Forelimb muscle (tissue), 1 donor: Measurements from ENCODE around the gene MID2. TPM values are rescaled to one million over a fixed set of nuclear protein-coding genes. Genes with fewer than 3 reads are reported as not detected.
"Not testable (repeated sequence)": the region's sequence is repeated elsewhere in the genome, so short reads cannot be mapped to it uniquely, and the experiment has no call there.

ENCODE experiments used
- DNase-seq: peaks from one replicate; pipeline ENCODE4 v3.0.0-alpha.2; 2013; ENCODE audit warnings: low read depth
- polyA plus RNA-seq: library from polyadenylated mRNA; unstranded; fragments of 120-200 nt; gene quantifications from one replicate; pipeline ENCODE4 v1.2.1, GENCODE V29; 2013; ENCODE audit not compliant: insufficient read length

MID2 gene, protein sequence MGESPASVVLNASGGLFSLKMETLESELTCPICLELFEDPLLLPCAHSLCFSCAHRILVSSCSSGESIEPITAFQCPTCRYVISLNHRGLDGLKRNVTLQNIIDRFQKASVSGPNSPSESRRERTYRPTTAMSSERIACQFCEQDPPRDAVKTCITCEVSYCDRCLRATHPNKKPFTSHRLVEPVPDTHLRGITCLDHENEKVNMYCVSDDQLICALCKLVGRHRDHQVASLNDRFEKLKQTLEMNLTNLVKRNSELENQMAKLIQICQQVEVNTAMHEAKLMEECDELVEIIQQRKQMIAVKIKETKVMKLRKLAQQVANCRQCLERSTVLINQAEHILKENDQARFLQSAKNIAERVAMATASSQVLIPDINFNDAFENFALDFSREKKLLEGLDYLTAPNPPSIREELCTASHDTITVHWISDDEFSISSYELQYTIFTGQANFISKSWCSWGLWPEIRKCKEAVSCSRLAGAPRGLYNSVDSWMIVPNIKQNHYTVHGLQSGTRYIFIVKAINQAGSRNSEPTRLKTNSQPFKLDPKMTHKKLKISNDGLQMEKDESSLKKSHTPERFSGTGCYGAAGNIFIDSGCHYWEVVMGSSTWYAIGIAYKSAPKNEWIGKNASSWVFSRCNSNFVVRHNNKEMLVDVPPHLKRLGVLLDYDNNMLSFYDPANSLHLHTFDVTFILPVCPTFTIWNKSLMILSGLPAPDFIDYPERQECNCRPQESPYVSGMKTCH
- 8.3 TPM for polyA plus RNA-seq

DNA sequence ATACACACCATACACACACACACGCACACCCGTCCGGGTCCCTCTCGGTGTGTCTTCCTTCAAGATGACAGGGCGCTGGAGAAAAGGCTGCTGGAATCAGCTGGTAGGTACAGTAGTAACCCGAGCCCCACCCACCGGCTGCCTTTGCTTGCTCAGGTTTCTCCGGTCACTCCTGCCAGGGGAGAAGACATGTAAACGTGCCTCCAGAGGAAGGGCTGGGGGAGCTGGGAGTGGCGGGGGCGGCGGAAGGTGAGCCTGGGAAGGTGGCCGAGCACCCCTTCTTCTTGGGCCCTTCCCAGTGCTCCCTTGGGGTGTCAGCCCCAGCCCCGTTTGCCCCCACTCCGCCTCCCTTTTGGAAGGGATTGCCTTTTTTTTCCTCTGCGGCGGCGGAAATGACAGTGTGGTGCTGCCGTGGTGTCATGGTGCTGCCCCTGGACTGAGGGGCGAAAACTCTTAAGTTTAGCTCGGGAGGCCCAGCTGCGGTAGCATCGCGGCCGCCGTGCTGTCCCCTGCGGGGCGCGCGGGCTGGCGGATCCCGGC lies at the start of gene MID2:
Gene MID2, plus strand, starts transcription at position 169 of the 540 bp plus-strand sequence. CDS start 561 bp downstream, outside the sequence.
- DNase-seq: no peak

DNA sequence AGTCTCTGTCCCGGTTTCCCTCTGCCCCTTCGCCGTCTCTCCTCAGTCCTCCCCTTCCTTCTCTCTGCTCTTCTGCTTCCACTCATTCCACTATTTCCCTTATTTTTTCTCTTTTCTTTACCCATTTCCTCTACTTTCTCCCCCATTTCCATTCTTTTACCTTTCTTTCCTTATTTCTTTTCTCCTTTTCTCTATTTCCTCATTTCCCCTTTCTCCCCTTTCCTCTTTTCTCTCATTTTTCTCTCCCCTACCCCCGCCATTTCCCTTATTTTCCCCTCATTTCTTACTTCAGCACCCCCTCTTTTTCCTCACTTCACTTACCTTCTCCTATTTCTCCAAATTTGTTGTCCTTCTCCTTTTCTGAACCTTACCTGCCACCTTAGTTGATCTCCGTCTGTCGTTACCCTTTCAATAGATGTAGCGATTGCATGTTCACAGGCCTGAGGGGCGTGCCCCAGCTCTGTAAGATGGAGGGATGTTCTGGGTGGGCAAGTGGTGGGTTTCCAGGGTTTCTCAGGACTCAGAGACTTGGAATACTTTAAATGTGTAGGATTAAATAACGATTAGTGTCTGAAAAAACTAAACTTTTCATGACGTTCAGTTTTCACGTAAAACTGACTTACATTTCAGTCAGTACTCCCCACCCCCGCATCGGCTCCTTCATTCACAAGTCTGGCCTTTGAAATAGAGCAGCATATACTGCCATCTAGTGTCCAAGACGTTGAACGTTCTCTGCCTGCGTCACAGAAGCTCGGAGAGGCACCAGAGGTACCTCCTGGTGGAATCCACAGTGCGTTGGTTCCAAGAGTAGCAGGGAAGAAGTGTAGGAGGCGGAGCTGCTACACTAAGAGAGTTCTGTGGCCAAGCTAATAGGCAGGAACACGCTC lies 48.8 kb upstream of the MID2 start:
- DNase-seq: peak; percentile 76

GRCh38 chrX:107777536-107777832 lies 48.2 kb upstream of the MID2 start, which contains the start of gene NCBP2L:
NCBP2L (plus strand) TSS chrX:107777733; CDS start chrX:107794221, 16,488 bp downstream.
- no peak for DNase-seq

DNA sequence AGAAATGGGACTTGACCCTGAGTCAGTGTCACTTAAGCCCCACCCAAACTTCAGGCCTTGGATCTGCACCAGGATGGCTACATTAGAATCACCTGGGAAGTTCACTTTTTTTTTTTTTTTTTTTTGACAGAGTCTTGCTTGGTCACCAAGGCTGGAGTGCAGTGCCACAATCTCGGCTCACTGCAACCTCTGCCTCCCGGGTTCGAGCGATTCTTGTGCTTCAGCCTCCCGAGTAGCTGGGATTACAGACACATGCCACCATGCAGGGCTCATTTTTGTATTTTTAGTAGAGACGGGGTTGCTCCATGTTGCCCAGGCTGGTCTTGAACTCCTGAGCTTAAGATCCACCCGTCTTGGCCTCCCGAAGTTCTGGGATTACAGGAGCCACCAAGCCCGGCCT lies 45.1 kb upstream of the MID2 start:
- no peak for DNase-seq

GRCh38 chrX:107787827-107788226 lies 37.8 kb upstream of the MID2 start:
- DNase-seq: no peak

- no peak for DNase-seq
These were observed 21.2 kb upstream of the MID2 start for GRCh38 chrX:107804427-107804826.

- DNase-seq: no peak
These were observed 20.5 kb upstream of the MID2 start for GRCh38 chrX:107805179-107805578.

GRCh38 chrX:107810053-107810452 lies 15.6 kb upstream of the MID2 start:
- DNase-seq: not testable (repeated sequence)

DNA sequence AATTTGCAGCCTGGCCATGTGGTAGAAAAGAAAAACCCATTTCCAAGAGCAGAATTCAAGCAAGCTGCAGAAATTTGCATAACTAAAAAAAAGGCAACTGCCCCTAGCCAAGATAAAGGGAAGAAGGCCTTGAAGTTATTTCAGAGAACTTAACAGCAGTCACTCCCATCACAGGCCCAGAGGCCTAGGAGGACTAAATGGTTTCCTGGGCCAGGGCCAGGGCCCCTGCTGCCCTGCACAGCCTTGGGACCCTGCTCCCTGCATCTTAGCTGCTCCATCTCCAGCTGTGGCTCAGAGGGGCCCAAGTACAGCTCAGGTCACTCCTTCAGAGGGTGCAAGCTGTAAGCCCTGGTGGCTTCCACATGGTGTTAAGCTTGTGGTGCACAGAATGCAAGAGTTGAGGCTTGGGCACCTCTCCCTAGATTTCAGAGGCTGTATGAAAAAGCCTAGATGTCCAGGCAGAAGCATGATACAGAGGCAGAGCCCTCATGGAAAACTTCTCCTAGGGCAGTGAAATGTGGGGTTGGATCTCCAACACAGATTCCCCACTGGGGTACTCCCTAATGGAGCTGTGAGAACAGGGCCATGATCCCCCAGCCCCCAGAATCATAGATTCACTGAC lies 6.7 kb upstream of the MID2 start:
- DNase-seq: no peak

DNA sequence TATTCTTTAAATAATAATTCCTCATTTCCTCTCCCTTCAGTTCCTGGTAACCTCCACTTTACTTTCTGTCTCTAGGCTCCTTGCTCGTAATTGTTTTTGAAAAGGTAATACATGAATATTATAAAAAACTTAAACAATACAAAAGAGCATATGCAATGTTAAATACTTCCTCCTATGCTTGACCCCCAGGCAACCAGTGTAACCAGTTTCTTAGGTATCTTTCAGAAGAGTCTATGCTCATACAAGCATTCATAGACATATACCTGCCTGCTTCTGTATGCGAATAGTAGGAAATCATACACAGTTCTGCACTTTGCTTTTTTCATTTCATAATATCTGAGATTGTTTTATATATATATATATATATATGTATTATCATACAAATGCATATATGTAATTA lies 2.6 kb upstream of the MID2 start:
- DNase-seq: no peak

GRCh38 chrX:107823456-107823855 lies 2.2 kb upstream of the MID2 start:
- no peak for DNase-seq

DNA sequence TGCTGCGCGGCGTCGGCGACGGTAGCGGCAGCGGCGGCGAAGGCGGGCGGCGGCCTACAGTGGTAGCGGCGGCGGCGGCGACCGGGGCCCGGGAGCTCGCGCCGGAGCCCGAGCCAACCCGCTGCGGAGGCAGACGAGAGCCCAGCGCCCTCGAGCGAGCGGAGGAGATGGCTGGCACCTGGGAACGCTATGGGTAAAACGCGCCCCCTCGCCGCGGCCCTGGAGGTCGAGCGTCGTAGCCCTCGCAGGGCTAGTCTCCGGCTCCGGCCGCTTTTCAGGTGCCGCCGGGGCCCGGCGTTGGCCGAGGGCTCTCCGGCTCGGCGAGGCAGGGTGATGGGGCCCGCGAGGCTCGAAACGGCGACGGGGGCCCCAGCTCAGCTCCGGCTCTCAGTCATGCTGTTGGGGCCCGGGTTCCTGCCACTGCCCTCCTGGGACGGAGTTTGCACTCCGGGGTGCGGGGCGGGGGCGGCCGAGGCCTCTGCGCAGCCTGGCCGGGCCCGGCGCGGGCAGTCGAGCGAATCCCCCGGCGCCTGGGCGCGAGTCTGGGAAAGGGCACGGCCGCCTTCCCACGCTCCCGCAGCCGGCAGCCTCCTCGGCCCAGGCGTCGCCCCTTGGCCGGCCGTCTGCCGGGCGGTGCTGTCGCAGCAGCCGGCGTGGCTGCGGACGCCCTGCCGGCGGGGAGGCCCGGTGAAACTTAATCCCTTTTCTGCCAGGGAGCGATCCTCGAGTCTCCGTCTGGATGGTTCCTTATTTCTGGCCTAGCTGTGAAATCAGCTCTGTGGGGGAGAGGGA lies 768 bp downstream of the MID2 start:
- DNase-seq: no peak

DNA sequence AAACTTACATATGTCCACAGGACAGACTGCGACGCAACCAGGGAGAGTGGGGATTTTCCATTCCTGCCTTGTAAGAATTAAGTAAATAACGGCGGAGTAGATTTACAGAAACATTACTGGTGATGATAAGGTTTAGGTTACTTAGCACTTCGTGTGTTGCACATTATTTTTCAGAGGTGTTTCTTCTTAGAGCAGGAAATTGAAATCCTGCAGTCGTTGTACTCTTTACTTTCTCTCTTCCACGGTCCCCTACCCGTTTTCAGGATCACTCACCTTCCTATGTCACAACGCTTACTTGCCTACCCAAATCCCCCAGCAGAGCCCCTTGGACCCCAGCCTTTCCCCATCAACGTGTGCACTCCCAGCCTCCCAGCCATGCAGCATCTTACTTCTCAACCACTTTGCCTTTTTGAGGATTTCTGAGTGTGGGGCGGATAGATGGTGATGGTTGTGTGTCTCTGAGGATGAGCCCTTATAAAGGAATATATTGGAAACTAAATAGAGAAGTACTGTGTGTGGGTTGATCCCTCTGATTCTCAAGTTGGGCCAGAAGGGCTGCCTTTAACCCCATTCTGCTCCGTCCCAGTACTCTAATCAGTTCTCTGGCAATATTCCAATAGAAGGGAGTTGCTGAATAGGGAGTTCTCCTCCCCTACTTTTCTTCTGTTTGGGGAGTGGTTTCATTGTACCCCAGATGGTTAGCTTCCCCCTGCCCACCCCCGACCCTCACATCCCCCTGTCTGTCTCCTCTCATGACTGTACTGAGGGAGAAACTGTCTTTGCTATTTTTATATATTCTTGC lies 1.6 kb downstream of the MID2 start:
- DNase-seq: no peak

DNA sequence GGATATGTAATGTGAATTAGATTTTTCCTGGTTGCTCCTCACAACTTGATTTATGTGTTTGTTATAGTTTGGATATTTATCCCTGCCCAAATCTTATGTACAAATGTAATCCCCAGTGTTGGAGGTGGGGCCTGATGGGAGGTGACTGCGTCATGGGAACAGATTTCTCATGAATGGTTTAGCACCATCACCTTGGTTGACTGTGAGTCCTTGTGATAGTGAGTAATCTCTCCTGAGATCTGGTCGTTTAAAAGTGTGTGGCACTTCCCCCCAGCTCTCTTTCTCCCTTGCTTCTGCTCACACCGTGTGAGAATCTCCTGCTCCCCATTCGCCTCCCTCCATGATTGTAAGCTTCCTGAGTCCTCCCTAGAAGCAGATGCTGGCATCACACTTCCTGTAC lies 2.2 kb downstream of the MID2 start:
- no peak for DNase-seq

GRCh38 chrX:107829878-107830277 lies 4.2 kb downstream of the MID2 start:
- no peak for DNase-seq

DNA sequence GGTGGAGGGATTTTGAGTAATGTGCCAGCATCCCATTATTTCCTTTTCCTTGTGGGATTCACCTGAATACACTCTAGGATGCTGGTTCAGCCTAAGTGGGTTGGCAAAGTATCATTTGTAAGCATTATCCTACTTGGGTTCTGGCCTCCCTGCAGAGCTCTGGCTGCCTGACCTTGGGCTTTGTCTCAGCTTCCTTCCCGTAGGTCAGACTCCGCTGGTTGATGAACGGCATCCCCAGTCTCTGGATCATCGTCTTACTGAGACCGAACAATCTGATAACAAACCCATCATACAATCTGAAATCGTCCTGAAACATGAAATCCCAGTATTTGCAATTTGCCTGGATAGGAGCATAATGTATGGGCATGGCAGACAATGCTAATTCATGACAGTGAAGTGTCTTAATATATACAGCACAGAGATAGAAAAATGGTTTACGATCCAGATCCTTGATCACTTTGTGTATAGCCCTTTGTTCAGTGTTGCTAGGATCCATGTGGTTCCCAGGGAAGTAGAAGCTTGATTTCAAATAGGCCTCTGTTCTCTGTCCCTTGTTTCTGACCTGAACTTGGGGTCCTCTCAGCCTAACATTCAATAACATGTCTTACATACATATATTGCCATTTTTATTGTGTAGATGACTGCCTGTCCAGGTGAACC lies 5.5 kb downstream of the MID2 start:
- DNase-seq: no peak

DNA sequence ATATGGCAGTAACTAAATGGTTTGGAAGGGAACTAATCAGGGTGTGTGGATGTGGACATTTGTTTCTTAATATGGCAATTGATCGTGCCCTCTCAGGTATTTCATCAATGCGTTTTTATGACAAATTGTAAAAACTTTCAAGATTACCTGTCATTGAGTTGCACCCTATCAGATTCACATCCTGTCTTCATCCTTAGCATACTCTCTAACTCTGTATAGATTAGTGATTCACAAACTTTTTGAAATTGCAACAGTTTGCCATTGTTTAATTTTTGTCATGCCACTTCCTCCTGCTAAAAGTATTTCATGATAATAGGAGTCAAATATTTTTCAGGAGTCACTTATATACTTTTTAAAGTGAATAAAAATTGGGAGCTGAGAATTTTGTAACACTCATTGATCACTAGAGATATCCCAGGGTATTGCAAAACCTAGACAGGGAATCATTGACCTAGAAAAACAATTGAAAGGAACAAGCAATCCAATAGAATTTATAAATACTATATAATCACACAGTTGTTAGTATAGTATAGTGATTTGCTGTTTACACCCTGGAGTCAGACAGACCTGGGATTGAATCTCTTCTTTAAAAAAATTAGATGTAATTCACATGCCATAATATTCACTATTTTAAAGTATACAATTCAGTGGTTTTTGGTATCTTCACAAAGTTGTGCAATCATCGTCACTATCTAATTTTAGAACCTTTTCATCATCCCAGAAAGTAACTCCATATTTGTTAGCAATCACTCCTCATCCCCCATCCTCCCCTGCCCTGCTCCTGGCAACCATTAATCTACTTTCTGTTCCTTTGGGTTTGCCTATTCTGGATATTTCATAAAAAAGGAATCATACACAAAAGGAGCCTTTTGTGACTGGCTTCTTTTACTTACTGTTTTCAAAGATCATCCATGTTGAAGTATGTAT lies 8.9 kb downstream of the MID2 start:
- no peak for DNase-seq

- no peak for DNase-seq
These were observed 11.3 kb downstream of the MID2 start for GRCh38 chrX:107836958-107837357.
